Peyer's patch (tissue), 4 donors: ENCODE data around the gene KRTAP5-7. TPM values are rescaled to one million over a fixed set of nuclear protein-coding genes. Genes with fewer than 3 reads are reported as not detected.
"Not testable (repeated sequence)": the region's sequence is repeated elsewhere in the genome, so short reads cannot be mapped to it uniquely, and the experiment has no call there.

Experiments
- DNase-seq, 3 donors: peaks; one replicate each; pipeline ENCODE4 v3.0.0-alpha.2; 2017 to 2019
- H3K27ac ChIP-seq, 4 donors: fragments of 200-600 bp; sonication (generic); one replicate each; pipeline ENCODE4 v1.5.1; 2016 to 2019
- H3K27me3 ChIP-seq, 2 donors: fragments of 200-600 bp; sonication (generic); one replicate each; pipeline ENCODE4 v1.5.1; 2019
- H3K36me3 ChIP-seq, 3 donors: fragments of 200-600 bp; sonication (generic); one replicate each; pipeline ENCODE4 v1.5.1; 2016 to 2019
- H3K4me1 ChIP-seq, 4 donors: fragments of 200-600 bp; sonication (generic); one replicate each; pipeline ENCODE4 v1.5.1; 2016 to 2019
- H3K4me3 ChIP-seq, 4 donors: fragments of 200-600 bp; sonication (generic); 1 replicate in 3 of 4; 2 replicates in 1 of 4; pipeline ENCODE4 v1.5.1; 2016 to 2019; ENCODE audit warnings: mild to moderate bottlenecking in 1 of 4
- H3K9me3 ChIP-seq, 4 donors: fragments of 200-600 bp; sonication (generic); one replicate each; pipeline ENCODE4 v1.5.1; 2016 to 2019; ENCODE audit warnings: mild to moderate bottlenecking in 1 of 4
- CTCF ChIP-seq, 6 experiments: fragments of 450-650 bp in 4 of 6; fragments of 200-600 bp in 2 of 6; sonication (generic) in 1 of 6; IDR thresholded peaks; one replicate each; pipeline ENCODE4 v1.5.1; 2017 to 2019; ENCODE audit warnings: antibody characterized with exemption in 6 of 6, mild to moderate bottlenecking in 3 of 6, moderate library complexity in 1 of 6
- POLR2A ChIP-seq, 2 donors: fragments of 450-650 bp; IDR thresholded peaks; one replicate each; pipeline ENCODE4 v1.5.1; 2017; ENCODE audit warnings: antibody characterized with exemption in 2 of 2, mild to moderate bottlenecking in 2 of 2, moderate library complexity in 2 of 2
- total RNA-seq, 4 donors: library from RNA; depleted of rRNA; stranded (reverse); fragments of >200 nt; gene quantifications; one replicate each; pipeline ENCODE4 v1.1.0, GENCODE V29; 2016

Gene KRTAP5-7
- total RNA-seq, 4 donors from 2014 or later = 2.7 TPM; not detected in 3

GRCh38 chr11:71562120-71562519 is 35.1 kb downstream of the KRTAP5-7 start:
- no peak for DNase-seq
- TF ChIP-seq CTCF (IDR thresholded peaks at IDR 0.05) (no peak), POLR2A (IDR thresholded peaks at IDR 0.05) (no peak)
- Histone ChIP-seq H3K27me3 (no peaks in the 10 kb centered on the region), H3K36me3 (no peaks in the 10 kb centered on the region), H3K27ac (no peak overlapping the region), H3K4me1 (no peaks in the 10 kb centered on the region), H3K4me3 (no peak overlapping the region), H3K9me3 (no peaks in the 10 kb centered on the region)

GRCh38 chr11:71563406-71563805 is 36.3 kb downstream of the KRTAP5-7 start:
- no peaks in the 10 kb centered on the region for H3K27me3 ChIP-seq
- DNase-seq = peak in 2 of 3 donors; percentile 19 to 47
- no peaks in the 10 kb centered on the region for H3K4me1 ChIP-seq
- TF ChIP-seq POLR2A (IDR thresholded peaks at IDR 0.05) (no peak), CTCF (IDR thresholded peaks at IDR 0.05) (peak in 3 of 6 experiments; percentile 7 to 27 (median 15))
- no peaks in the 10 kb centered on the region for H3K9me3 ChIP-seq
- no peaks in the 10 kb centered on the region for H3K36me3 ChIP-seq
- no peak overlapping the region for H3K4me3 ChIP-seq
- no peak overlapping the region for H3K27ac ChIP-seq

GRCh38 chr11:71564430-71564829 is 37.4 kb downstream of the KRTAP5-7 start:
- H3K27ac ChIP-seq = no peak overlapping the region
- no peak overlapping the region for H3K4me3 ChIP-seq
- no peak for TF ChIP-seq POLR2A (IDR thresholded peaks at IDR 0.05)
- TF ChIP-seq CTCF (IDR thresholded peaks at IDR 0.05) = no peak
- H3K9me3 ChIP-seq = no peaks in the 10 kb centered on the region
- H3K36me3 ChIP-seq = no peaks in the 10 kb centered on the region
- H3K4me1 ChIP-seq = no peaks in the 10 kb centered on the region
- peak in 1 of 3 donors; percentile 8 for DNase-seq
- no peaks in the 10 kb centered on the region for H3K27me3 ChIP-seq

- no peaks in the 10 kb centered on the region for H3K36me3 ChIP-seq
- DNase-seq = peak in 1 of 3 donors; percentile 22
- TF ChIP-seq CTCF (IDR thresholded peaks at IDR 0.05) (no peak), POLR2A (IDR thresholded peaks at IDR 0.05) (no peak)
- no peaks in the 10 kb centered on the region for H3K4me1 ChIP-seq
- no peak within 1 kb of the TSS for H3K27ac ChIP-seq
- no peaks in the 10 kb centered on the region for H3K27me3 ChIP-seq
- no peaks in the 10 kb centered on the region for H3K9me3 ChIP-seq
- no peak within 1 kb of the TSS for H3K4me3 ChIP-seq
These were observed 38.2 kb downstream of the KRTAP5-7 start, which contains the start of gene KRTAP5-10 for GRCh38 chr11:71565263-71565662. KRTAP5-10 (plus strand) TSS chr11:71565563; CDS start chr11:71565588, 25 bp downstream.

- Histone ChIP-seq H3K27me3 (no peaks in the 10 kb centered on the region), H3K36me3 (no peaks in the 10 kb centered on the region), H3K4me1 (no peaks in the 10 kb centered on the region), H3K9me3 (no peaks in the 10 kb centered on the region), H3K4me3 (no peak overlapping the region), H3K27ac (no peak overlapping the region)
- no peak for DNase-seq
- TF ChIP-seq POLR2A (IDR thresholded peaks at IDR 0.05) = no peak
These were observed 39.1 kb downstream of the KRTAP5-7 start for GRCh38 chr11:71566081-71566620.

- not testable (repeated sequence) for H3K27ac ChIP-seq, DNase-seq, H3K4me3 ChIP-seq, H3K27me3 ChIP-seq, H3K9me3 ChIP-seq, H3K36me3 ChIP-seq, H3K4me1 ChIP-seq
These were observed 39.8 kb downstream of the KRTAP5-7 start for GRCh38 chr11:71566626-71567599.

- H3K4me1 ChIP-seq, H3K9me3 ChIP-seq, H3K27ac ChIP-seq, H3K27me3 ChIP-seq, DNase-seq, H3K36me3 ChIP-seq, H3K4me3 ChIP-seq: not testable (repeated sequence)
These were observed 40.6 kb downstream of the KRTAP5-7 start for GRCh38 chr11:71567633-71568032.
